NT2/D1 (cell line): Measurements from ENCODE around the gene IFT80.
"Not testable (repeated sequence)": the region's sequence is repeated elsewhere in the genome, so short reads cannot be mapped to it uniquely, and the experiment has no call there.

Source experiments
- DNase-seq: peaks from one replicate; pipeline ENCODE4 v3.0.0-alpha.2; 2011; ENCODE audit warnings: low read depth, low spot score
- H3K27me3 ChIP-seq: 2 replicates; pipeline ENCODE4 v1.6.0; 2011; ENCODE audit warnings: mild to moderate bottlenecking; ENCODE audit not compliant: insufficient read length, insufficient read depth
- H3K36me3 ChIP-seq: 2 replicates; pipeline ENCODE4 v1.6.1; 2011; ENCODE audit warnings: mild to moderate bottlenecking, low read length, mixed read lengths; ENCODE audit not compliant: insufficient read depth, insufficient read length
- H3K4me1 ChIP-seq: 2 replicates; pipeline ENCODE4 v1.5.1; 2011; ENCODE audit not compliant: insufficient read depth, insufficient read length
- H3K4me3 ChIP-seq: 2 replicates; pipeline ENCODE4 v1.5.1; 2011; ENCODE audit warnings: low read depth; ENCODE audit not compliant: insufficient read length
- H3K9ac ChIP-seq: 2 replicates; pipeline ENCODE4 v1.6.0; 2011; ENCODE audit warnings: low read depth; ENCODE audit not compliant: insufficient read length
- H3K9me3 ChIP-seq: 2 replicates; pipeline ENCODE4 v1.5.1; 2011; ENCODE audit warnings: mild to moderate bottlenecking, low read length; ENCODE audit not compliant: insufficient read depth
- SUZ12 ChIP-seq: IDR thresholded peaks from 2 replicates; pipeline ENCODE4 v1.6.1; 2011; ENCODE audit not compliant: insufficient read length, insufficient read depth; ENCODE audit errors: extremely low read depth
- YY1 ChIP-seq: IDR thresholded peaks from 2 replicates; pipeline ENCODE4 v1.6.1; 2011; ENCODE audit not compliant: insufficient read length, insufficient read depth
- ZNF274 ChIP-seq: IDR thresholded peaks from 2 replicates; pipeline ENCODE4 v1.6.1; 2011; ENCODE audit warnings: mild to moderate bottlenecking, low read depth, low read length

Gene IFT80

DNA sequence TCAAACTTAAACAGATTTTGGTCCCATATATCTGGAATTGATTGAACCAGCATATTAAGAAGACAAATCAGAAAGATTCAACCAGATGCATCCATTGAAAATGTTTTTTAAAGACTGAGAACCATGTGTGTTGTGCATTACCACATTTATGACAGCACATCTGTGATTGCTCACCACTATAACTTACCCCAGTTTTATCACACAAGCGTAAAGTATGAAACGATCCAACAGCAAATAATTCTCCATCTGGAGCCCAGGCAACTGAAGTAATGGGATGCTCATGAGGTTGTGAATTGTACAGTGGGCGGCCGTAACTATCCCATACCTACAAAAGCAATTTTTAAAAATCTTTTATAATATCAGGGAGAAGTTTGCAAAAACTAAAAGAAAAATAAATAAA, 43.2 kb downstream of the IFT80 start:
- Histone ChIP-seq H3K9me3 (no peaks in the 10 kb centered on the region), H3K4me3 (no peak overlapping the region), H3K9ac (no peak overlapping the region), H3K27me3 (no peaks in the 10 kb centered on the region), H3K4me1 (no peaks in the 10 kb centered on the region), H3K36me3 (peaks cover 24% of the 10 kb centered on the region)
- TF ChIP-seq YY1 (no peak), SUZ12 (no peak), ZNF274 (no peak)
- DNase-seq, result no peak

- H3K9ac ChIP-seq, result no peak overlapping the region
- H3K4me3 ChIP-seq, result no peak overlapping the region
- no peaks in the 10 kb centered on the region for H3K36me3 ChIP-seq
- TF ChIP-seq YY1 (no peak), ZNF274 (no peak), SUZ12 (no peak)
- no peaks in the 10 kb centered on the region for H3K27me3 ChIP-seq
- no peak for DNase-seq
- H3K4me1 ChIP-seq, result no peaks in the 10 kb centered on the region
- H3K9me3 ChIP-seq, result no peaks in the 10 kb centered on the region
These were observed 52.5 kb downstream of the IFT80 start for GRCh38 chr3:160346511-160346910.

DNA sequence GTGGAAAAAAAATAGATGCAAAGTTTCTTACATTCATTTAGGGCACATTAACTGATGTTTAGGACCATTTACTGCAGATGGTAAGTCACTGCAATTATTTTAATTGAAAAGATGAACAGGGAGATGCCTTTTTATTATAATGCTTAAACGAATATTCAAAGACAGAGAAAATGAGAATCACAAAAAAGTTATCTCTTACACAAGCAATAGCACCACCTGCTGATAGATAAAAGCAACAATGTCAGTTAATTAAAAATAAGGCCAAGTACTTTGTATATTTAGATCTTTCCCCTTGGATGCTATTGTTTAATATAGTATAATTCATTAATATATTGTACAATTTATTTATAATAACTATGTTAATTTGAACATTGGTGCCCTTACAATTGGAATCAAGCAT, 55.9 kb downstream of the IFT80 start:
- no peaks in the 10 kb centered on the region for H3K36me3 ChIP-seq
- DNase-seq, result no peak
- no peaks in the 10 kb centered on the region for H3K4me1 ChIP-seq
- TF ChIP-seq ZNF274 (no peak), YY1 (no peak), SUZ12 (no peak)
- H3K4me3 ChIP-seq, result no peak overlapping the region
- no peak overlapping the region for H3K9ac ChIP-seq
- no peaks in the 10 kb centered on the region for H3K27me3 ChIP-seq
- no peaks in the 10 kb centered on the region; the same call in 1 of the 2 replicates for H3K9me3 ChIP-seq

- Histone ChIP-seq H3K36me3 (no peaks in the 10 kb centered on the region), H3K27me3 (no peaks in the 10 kb centered on the region), H3K4me3 (no peak overlapping the region), H3K9ac (no peak overlapping the region), H3K4me1 (no peaks in the 10 kb centered on the region), H3K9me3 (no peaks in the 10 kb centered on the region; the same call in 1 of the 2 replicates)
- no peak for DNase-seq
- TF ChIP-seq YY1 (no peak), SUZ12 (no peak), ZNF274 (no peak)
These were observed 58.7 kb downstream of the IFT80 start for GRCh38 chr3:160340351-160340750.

GRCh38 chr3:160331127-160331937, 67.7 kb downstream of the IFT80 start:
- TF ChIP-seq ZNF274 (no peak), YY1 (no peak), SUZ12 (no peak)
- H3K4me3 ChIP-seq, result no peak overlapping the region
- H3K27me3 ChIP-seq, result no peaks in the 10 kb centered on the region
- no peaks in the 10 kb centered on the region for H3K9me3 ChIP-seq
- H3K9ac ChIP-seq, result no peak overlapping the region
- no peaks in the 10 kb centered on the region for H3K36me3 ChIP-seq
- no peaks in the 10 kb centered on the region for H3K4me1 ChIP-seq
- no peak for DNase-seq

DNA sequence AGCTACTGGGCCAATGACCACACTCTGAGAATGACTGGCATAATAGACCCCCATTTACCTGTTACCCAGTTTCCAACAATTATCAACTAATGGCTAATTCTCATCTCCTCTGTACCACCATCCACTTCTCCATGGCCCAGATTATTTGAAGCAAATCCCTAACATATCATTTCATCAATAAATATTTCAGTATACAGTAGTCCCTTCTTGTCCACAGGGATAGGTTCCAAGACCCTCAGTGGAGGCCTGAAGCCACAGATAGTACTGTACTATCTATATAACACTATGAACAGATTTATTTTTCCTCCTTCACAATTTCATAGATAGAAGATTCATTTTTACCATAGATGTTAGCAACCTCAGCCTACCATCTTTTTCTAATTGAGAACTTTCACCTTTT, 68.3 kb downstream of the IFT80 start:
- Histone ChIP-seq H3K4me3 (no peak overlapping the region), H3K27me3 (no peaks in the 10 kb centered on the region), H3K4me1 (no peaks in the 10 kb centered on the region), H3K36me3 (no peaks in the 10 kb centered on the region), H3K9me3 (no peaks in the 10 kb centered on the region), H3K9ac (no peak overlapping the region)
- DNase-seq, result no peak
- TF ChIP-seq SUZ12 (no peak), ZNF274 (no peak), YY1 (no peak)

DNA sequence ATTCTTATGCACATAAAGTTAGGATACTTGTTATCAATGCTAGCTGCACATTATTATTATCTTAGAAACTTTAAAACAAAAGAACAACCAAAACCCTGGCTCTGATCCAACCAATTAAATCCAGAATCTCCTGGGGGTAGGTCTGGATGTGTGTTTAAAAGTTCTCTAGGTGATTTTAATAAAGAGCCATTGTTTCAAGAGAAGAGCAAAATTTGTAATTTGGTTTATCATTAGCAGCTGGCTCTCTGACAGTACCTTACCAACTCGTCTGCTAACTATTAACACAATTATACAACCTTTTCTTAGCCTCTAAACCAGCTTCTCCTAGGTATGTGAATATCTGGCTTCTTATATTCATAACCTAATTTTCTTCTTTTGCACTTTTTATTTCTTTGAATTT, 68.9 kb downstream of the IFT80 start:
- no peak overlapping the region for H3K9ac ChIP-seq
- no peaks in the 10 kb centered on the region for H3K27me3 ChIP-seq
- no peak for TF ChIP-seq ZNF274
- no peak overlapping the region for H3K4me3 ChIP-seq
- no peaks in the 10 kb centered on the region for H3K4me1 ChIP-seq
- no peaks in the 10 kb centered on the region for H3K36me3 ChIP-seq
- H3K9me3 ChIP-seq, result no peaks in the 10 kb centered on the region
- DNase-seq, result no peak

GRCh38 chr3:160326286-160326685, 72.7 kb downstream of the IFT80 start:
- not testable (repeated sequence) for DNase-seq, H3K9ac ChIP-seq, H3K9me3 ChIP-seq, H3K4me1 ChIP-seq, H3K36me3 ChIP-seq, H3K4me3 ChIP-seq, H3K27me3 ChIP-seq

DNA sequence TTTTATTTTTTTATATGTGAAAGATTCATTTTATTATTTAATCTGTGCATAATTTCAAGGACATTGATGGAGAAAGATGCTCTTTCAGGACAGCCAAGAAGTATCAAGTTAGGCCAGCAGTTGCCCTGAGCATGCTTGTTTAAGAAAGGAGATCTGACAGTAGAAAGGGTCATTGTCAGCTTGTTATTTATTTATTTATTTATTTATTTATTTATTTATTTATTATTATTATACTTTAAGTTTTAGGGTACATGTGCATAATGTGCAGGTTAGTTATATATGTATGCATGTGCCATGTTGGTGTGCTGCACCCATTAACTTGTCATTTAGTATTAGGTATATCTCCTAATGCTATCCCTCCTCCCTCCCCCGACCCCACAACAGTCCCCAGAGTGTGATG, 77.2 kb downstream of the IFT80 start:
- H3K9ac ChIP-seq, H3K36me3 ChIP-seq, H3K9me3 ChIP-seq, H3K4me1 ChIP-seq, H3K27me3 ChIP-seq, DNase-seq, H3K4me3 ChIP-seq: not testable (repeated sequence)
